GM23248 (cell line): ENCODE measurements around the gene DUS2.

Experiments used
- EZH2 ChIP-seq: fragments of 200-600 bp; sonication (generic); IDR thresholded peaks from 2 replicates; pipeline ENCODE4 v1.6.1; 2018; ENCODE audit warnings: antibody characterized with exemption, mild to moderate bottlenecking; ENCODE audit not compliant: insufficient read depth, poor library complexity, severe bottlenecking
- EZH2phosphoT487 ChIP-seq: fragments of 200-600 bp; sonication (generic); IDR thresholded peaks from 2 replicates; pipeline ENCODE4 v1.6.1; 2018; ENCODE audit warnings: antibody characterized with exemption, moderate library complexity, mild to moderate bottlenecking, low read depth; ENCODE audit not compliant: insufficient read depth

- TF ChIP-seq EZH2phosphoT487 (no peak), EZH2 (no peak)
Observed at GRCh38 chr16:68041783-68042182, 18.7 kb downstream of the DUS2 start.
